ENCODE measurements around the gene ILK. TPM values are rescaled to one million over a fixed set of nuclear protein-coding genes. Genes with fewer than 3 reads are reported as not detected.

ILK gene
- total RNA-seq, 1 experiment from 2014 or later: 86.5 TPM

DNA sequence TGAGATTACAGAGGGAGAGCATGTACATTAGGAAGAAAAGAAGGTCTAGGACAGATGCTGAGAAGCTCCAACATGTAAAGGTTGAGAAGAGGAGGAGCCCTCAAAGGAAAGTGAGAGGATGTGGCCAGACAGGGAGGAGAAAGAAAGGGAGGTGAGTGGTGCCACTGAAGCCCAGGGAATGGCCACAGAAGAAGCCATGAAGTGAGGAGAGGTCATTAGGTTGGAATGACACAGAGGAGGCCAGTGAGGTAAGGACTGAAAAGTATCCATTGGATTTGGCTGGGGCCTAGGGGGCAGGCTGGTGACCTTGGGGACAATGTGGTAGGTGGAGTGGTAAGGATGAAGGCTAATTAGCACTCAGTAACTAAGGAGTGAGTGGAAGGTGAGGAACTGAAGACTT, 55.1 kb downstream of the ILK start:
- intact Hi-C loops (cut with micrococcal nuclease; ENCODE audit: unreplicated experiment): no loop called here

More for the DNA sequence above, 55.1 kb downstream of the ILK start:
- H3K27ac ChIP-seq (ENCODE audit: low read depth, low read length, poor library complexity, severe bottlenecking): no peak overlapping the region
- H3K27me3 ChIP-seq (replicated peaks; ENCODE audit: insufficient read depth, low read depth, low read length, poor library complexity): no peaks in the 10 kb centered on the region
- DNase-seq (ENCODE audit: low spot score): no peak
- TF ChIP-seq, protein P1, sequence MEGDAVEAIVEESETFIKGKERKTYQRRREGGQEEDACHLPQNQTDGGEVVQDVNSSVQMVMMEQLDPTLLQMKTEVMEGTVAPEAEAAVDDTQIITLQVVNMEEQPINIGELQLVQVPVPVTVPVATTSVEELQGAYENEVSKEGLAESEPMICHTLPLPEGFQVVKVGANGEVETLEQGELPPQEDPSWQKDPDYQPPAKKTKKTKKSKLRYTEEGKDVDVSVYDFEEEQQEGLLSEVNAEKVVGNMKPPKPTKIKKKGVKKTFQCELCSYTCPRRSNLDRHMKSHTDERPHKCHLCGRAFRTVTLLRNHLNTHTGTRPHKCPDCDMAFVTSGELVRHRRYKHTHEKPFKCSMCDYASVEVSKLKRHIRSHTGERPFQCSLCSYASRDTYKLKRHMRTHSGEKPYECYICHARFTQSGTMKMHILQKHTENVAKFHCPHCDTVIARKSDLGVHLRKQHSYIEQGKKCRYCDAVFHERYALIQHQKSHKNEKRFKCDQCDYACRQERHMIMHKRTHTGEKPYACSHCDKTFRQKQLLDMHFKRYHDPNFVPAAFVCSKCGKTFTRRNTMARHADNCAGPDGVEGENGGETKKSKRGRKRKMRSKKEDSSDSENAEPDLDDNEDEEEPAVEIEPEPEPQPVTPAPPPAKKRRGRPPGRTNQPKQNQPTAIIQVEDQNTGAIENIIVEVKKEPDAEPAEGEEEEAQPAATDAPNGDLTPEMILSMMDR (conservative IDR thresholded peaks at IDR 0.05; ENCODE audit: low read depth, low read length): no peak
- no peak for TF ChIP-seq EZH2 (IDR thresholded peaks at IDR 0.05; ENCODE audit: borderline replicate concordance, low read depth, low read length, poor library complexity, severe bottlenecking)
- no peaks in the 10 kb centered on the region for H3K9me3 ChIP-seq (ENCODE audit: low read depth, low read length, poor library complexity, severe bottlenecking)
- no peaks in the 10 kb centered on the region for H3K36me3 ChIP-seq (ENCODE audit: insufficient read depth, low read length, poor library complexity, severe bottlenecking)
- no peak overlapping the region for H3K4me3 ChIP-seq (ENCODE audit: low read depth, low read length, poor library complexity, severe bottlenecking)
- CTCF ChIA-PET: no interaction called here
- BruUV-seq (replicated peaks): no TSS peak
- H3K4me1 ChIP-seq (ENCODE audit: insufficient read depth, low read length, poor library complexity, severe bottlenecking): no peaks in the 10 kb centered on the region
- POLR2A ChIA-PET (ENCODE audit: low non-redundant PET): no interaction called here

Other genes with a start within 250 kb of the ILK start
- 126 and 176 TPM in 2 replicates for gene SMPD1, start 213.3 kb upstream of the ILK start, total RNA-seq (2021)
- 81.1 and 83.8 TPM in 2 replicates for gene APBB1, start 184.7 kb upstream of the ILK start, total RNA-seq (2021)
- gene HPX, start 162.8 kb upstream of the ILK start, total RNA-seq (2021): 4.4 and 4.5 TPM in 2 replicates
- gene TRIM3, start 129.8 kb upstream of the ILK start, total RNA-seq (2021): 34.2 and 37.1 TPM in 2 replicates
- gene ARFIP2, start 122.4 kb upstream of the ILK start, total RNA-seq (2021): 57.7 and 65.0 TPM in 2 replicates
- 30.7 and 40.3 TPM in 2 replicates for gene TIMM10B, start 122.3 kb upstream of the ILK start, total RNA-seq (2021)
- 20.1 and 20.6 TPM in 2 replicates for gene DNHD1, start 106.5 kb upstream of the ILK start, total RNA-seq (2021)
- gene RRP8, start 158 bp upstream of the ILK start, total RNA-seq (2021): 19.1 and 21.6 TPM in 2 replicates
- 108 and 112 TPM in 2 replicates for gene TAF10, start 8.4 kb downstream of the ILK start, total RNA-seq (2021)
- gene TPP1, start 15.6 kb downstream of the ILK start, total RNA-seq (2021): 42.2 and 53.0 TPM in 2 replicates
- 17.6 and 20.1 TPM in 2 replicates for gene DCHS1, start 52.0 kb downstream of the ILK start, total RNA-seq (2021)
- gene MRPL17, start 79.6 kb downstream of the ILK start, total RNA-seq (2021): 82.5 and 98.5 TPM in 2 replicates
- gene OR2AG2, start 168.2 kb downstream of the ILK start, total RNA-seq (2021): not detected in 2 replicates
- not detected in 2 replicates for gene OR2AG1, start 179.2 kb downstream of the ILK start, total RNA-seq (2021)
- not detected in 2 replicates for gene OR6A2, start 195.9 kb downstream of the ILK start, total RNA-seq (2021)
- not detected in 2 replicates for gene OR10A5, start 241.9 kb downstream of the ILK start, total RNA-seq (2021)